HepG2 (cell line): Measurements from ENCODE around the gene SLC11A1. TPM values are rescaled to one million over a fixed set of nuclear protein-coding genes. Genes with fewer than 3 reads are reported as not detected.
A peak's percentile ranks its signal among the peaks of the same experiment; 100 is the strongest.

Experiments used
- ARID2 ChIP-seq: sonication (generic); formaldehyde crosslinking; IDR thresholded peaks from 2 replicates; pipeline ENCODE4 v1.8.1; 2022; ENCODE audit warnings: mild to moderate bottlenecking, missing genetic modification reagents, borderline replicate concordance
- CENPT ChIP-seq: sonication (generic); formaldehyde crosslinking; IDR thresholded peaks from 2 replicates; pipeline ENCODE4 v1.8.0; 2022; ENCODE audit warnings: low read depth, mild to moderate bottlenecking, moderate library complexity, missing genetic modification reagents
- ELF1 ChIP-seq: sonication (generic); formaldehyde crosslinking; IDR thresholded peaks from 2 replicates; pipeline ENCODE4 v1.4.0; 2020; ENCODE audit warnings: missing genetic modification reagents
- FIP1L1 ChIP-seq: fragments of 200-400 bp; formaldehyde crosslinking; IDR thresholded peaks from 2 replicates; pipeline ENCODE4 v1.6.1; 2018; ENCODE audit warnings: low read depth, mild to moderate bottlenecking, low read length, moderate library complexity, borderline replicate concordance; ENCODE audit not compliant: insufficient read depth
- FLYWCH1 ChIP-seq: sonication (generic); formaldehyde crosslinking; IDR thresholded peaks from 2 replicates; pipeline ENCODE4 v1.8.1; 2023; ENCODE audit warnings: mild to moderate bottlenecking, missing genetic modification reagents
- FOXP4 ChIP-seq: sonication (generic); formaldehyde crosslinking; IDR thresholded peaks from 2 replicates; pipeline ENCODE4 v1.4.0; 2020; ENCODE audit warnings: missing genetic modification reagents
- IRX3 ChIP-seq: sonication (generic); formaldehyde crosslinking; IDR thresholded peaks from 2 replicates; pipeline ENCODE4 v1.8.1; 2023; ENCODE audit warnings: mild to moderate bottlenecking, low read depth, missing genetic modification reagents, borderline replicate concordance
- MEIS2 ChIP-seq: sonication (generic); formaldehyde crosslinking; IDR thresholded peaks from 2 replicates; pipeline ENCODE4 v1.9.0; 2021; ENCODE audit warnings: mild to moderate bottlenecking, missing genetic modification reagents
- NFKBIZ ChIP-seq: IDR thresholded peaks from 2 replicates; pipeline ENCODE4 v1.6.1; 2018; ENCODE audit warnings: missing genetic modification reagents, missing compliant biosample characterization
- NR2F2 ChIP-seq: IDR thresholded peaks from 2 replicates; pipeline ENCODE4 v1.6.1; 2012; ENCODE audit warnings: low read depth, inconsistent platforms, borderline replicate concordance
- POGK ChIP-seq: sonication (generic); formaldehyde crosslinking; conservative IDR thresholded peaks from 2 replicates; pipeline ENCODE4 v1.8.0; 2022; ENCODE audit warnings: mild to moderate bottlenecking, moderate library complexity, missing genetic modification reagents
- PTBP1 ChIP-seq: fragments of 200-400 bp; formaldehyde crosslinking; IDR thresholded peaks from 2 replicates; pipeline ENCODE4 v1.6.1; 2018; ENCODE audit warnings: low read length, low read depth; ENCODE audit not compliant: poor library complexity, severe bottlenecking
- SAFB2 ChIP-seq: sonication (generic); formaldehyde crosslinking; IDR thresholded peaks from 2 replicates; pipeline ENCODE4 v1.5.1; 2020; ENCODE audit warnings: missing genetic modification reagents, low read depth, mild to moderate bottlenecking, borderline replicate concordance
- SP2 ChIP-seq: sonication (generic); formaldehyde crosslinking; IDR thresholded peaks from 2 replicates; pipeline ENCODE4 v1.5.1; 2020; ENCODE audit warnings: mild to moderate bottlenecking, missing genetic modification reagents
- THYN1 ChIP-seq: sonication (generic); formaldehyde crosslinking; IDR thresholded peaks from 2 replicates; pipeline ENCODE4 v1.8.1; 2023; ENCODE audit warnings: low read depth, mild to moderate bottlenecking, moderate library complexity, missing genetic modification reagents, borderline replicate concordance
- ZFP36 ChIP-seq: fragments of 150-350 bp; IDR thresholded peaks from 2 replicates; pipeline ENCODE4 v1.6.1; 2018; ENCODE audit warnings: borderline replicate concordance, low read length, low read depth; ENCODE audit not compliant: partially characterized antibody
- ZNF207 ChIP-seq: fragments of 450-650 bp; IDR thresholded peaks from 2 replicates; pipeline ENCODE4 v1.6.1; 2016; ENCODE audit warnings: antibody characterized with exemption, borderline replicate concordance
- ZNF256 ChIP-seq: sonication (generic); formaldehyde crosslinking; conservative IDR thresholded peaks from 2 replicates; pipeline ENCODE4 v1.4.0; 2020; ENCODE audit warnings: missing genetic modification reagents
- ZNF34 ChIP-seq: sonication (generic); formaldehyde crosslinking; IDR thresholded peaks from 2 replicates; pipeline ENCODE4 v1.4.0; 2020; ENCODE audit warnings: mild to moderate bottlenecking, missing genetic modification reagents, borderline replicate concordance
- ZNF441 ChIP-seq: sonication (generic); formaldehyde crosslinking; IDR thresholded peaks from 2 replicates; pipeline ENCODE4 v1.7.0; 2021; ENCODE audit warnings: missing genetic modification reagents, borderline replicate concordance
- ZNF616 ChIP-seq: sonication (generic); formaldehyde crosslinking; IDR thresholded peaks from 2 replicates; pipeline ENCODE4 v1.5.0; 2020; ENCODE audit warnings: low read depth, mild to moderate bottlenecking, missing genetic modification reagents
- ZNF737 ChIP-seq: sonication (generic); formaldehyde crosslinking; IDR thresholded peaks from 2 replicates; pipeline ENCODE4 v1.5.0; 2020; ENCODE audit warnings: missing genetic modification reagents, mild to moderate bottlenecking, borderline replicate concordance
- ZNF784 ChIP-seq: sonication (generic); formaldehyde crosslinking; IDR thresholded peaks from 2 replicates; pipeline ENCODE4 v1.5.1; 2020; ENCODE audit warnings: missing genetic modification reagents, mild to moderate bottlenecking, borderline replicate concordance
- polyA plus RNA-seq, 8 experiments: library from polyadenylated mRNA; depleted of rRNA in 3 of 8; stranded (reverse) in 7 of 8; unstranded in 1 of 8; fragments of >200 nt; fragmentation: Illumina TruSeq in 4 of 8; extraction: Trizol in 4 of 8; gene quantifications; 2 replicates each; pipeline versions ENCODE4 v1.2.1 to v1.2.3, GENCODE V29; 2011 to 2016; ENCODE audit warnings: low read depth in 4 of 8, missing spikeins in 1 of 8, mixed read lengths in 1 of 8; ENCODE audit not compliant: insufficient read depth in 1 of 8
- total RNA-seq, 5 experiments: library from RNA; depleted of rRNA; stranded (reverse); fragments of >200 nt; fragmentation: Illumina TruSeq; extraction: Trizol; gene quantifications; 2 replicates each; pipeline ENCODE4 v1.2.3, GENCODE V29; 2016; ENCODE audit warnings: low read depth in 1 of 5

The SLC11A1 gene
- total and polyA plus RNA-seq, 2 of the 13 experiments (the other 11 are each of a cell fraction or from before 2014, with no cell fraction given) = 0.33 to 2.3 TPM

- peak; percentile 83 for TF ChIP-seq ZNF441 (CRISPR knock-in tag)
- no peak for TF ChIP-seq POGK (CRISPR knock-in tag)
- peak; percentile 77; the same call in 1 of the 2 replicates for TF ChIP-seq SAFB2 (CRISPR knock-in tag)
- TF ChIP-seq NR2F2 = no peak
- no peak for TF ChIP-seq IRX3 (CRISPR knock-in tag)
- peak; percentile 95; the same call in 1 of the 2 replicates for TF ChIP-seq FIP1L1
- 0 out of 2 replicates have a peak, but pooled peaks have one; percentile 29 for TF ChIP-seq ZNF256 (CRISPR knock-in tag)
- TF ChIP-seq ARID2 (CRISPR knock-in tag) = peak; percentile 41; the same call in 1 of the 2 replicates
- TF ChIP-seq ZNF207 = no peak
- TF ChIP-seq NFKBIZ = peak; percentile 90
- no peak for TF ChIP-seq ZFP36
- TF ChIP-seq ELF1 (CRISPR knock-in tag) = peak; percentile 64
- TF ChIP-seq PTBP1 = peak; percentile 100
- peak; percentile 66; the same call in 1 of the 2 replicates for TF ChIP-seq ZNF616 (CRISPR knock-in tag)
- TF ChIP-seq ZNF34 = peak; percentile 95
- TF ChIP-seq ZNF737 (CRISPR knock-in tag) = no peak
- no peak for TF ChIP-seq CENPT (CRISPR knock-in tag)
- TF ChIP-seq MEIS2 (CRISPR knock-in tag) = peak; percentile 75
- no peak for TF ChIP-seq ZNF784 (CRISPR knock-in tag)
- peak; percentile 88; the same call in 1 of the 2 replicates for TF ChIP-seq FOXP4
- 0 out of 2 replicates have a peak, but pooled peaks have one; percentile 15 for TF ChIP-seq FLYWCH1 (CRISPR knock-in tag)
- TF ChIP-seq THYN1 (CRISPR knock-in tag) = no peak
- peak; percentile 54 for TF ChIP-seq SP2 (CRISPR knock-in tag)
These were observed 14.0 kb downstream of the SLC11A1 start (continued) for GRCh38 chr2:218395826-218396687.
